Hematopoietic multipotent progenitor cell (in vitro differentiated cells): ENCODE data around the gene PANK4. TPM values are rescaled to one million over a fixed set of nuclear protein-coding genes. Genes with fewer than 3 reads are reported as not detected.

Source experiments
- DNase-seq, 3 donors: peaks; one replicate each; pipeline ENCODE4 v3.0.0-alpha.2; 2011 to 2015; ENCODE audit warnings: low read depth in 2 of 3, low spot score in 2 of 3
- total RNA-seq: library from RNA; depleted of rRNA; stranded (reverse); fragments of >200 nt; gene quantifications from one replicate; pipeline ENCODE4 v1.2.3, GENCODE V29; 2012

The PANK4 gene
- total RNA-seq, 1 donor, result 27.2 TPM

DNA sequence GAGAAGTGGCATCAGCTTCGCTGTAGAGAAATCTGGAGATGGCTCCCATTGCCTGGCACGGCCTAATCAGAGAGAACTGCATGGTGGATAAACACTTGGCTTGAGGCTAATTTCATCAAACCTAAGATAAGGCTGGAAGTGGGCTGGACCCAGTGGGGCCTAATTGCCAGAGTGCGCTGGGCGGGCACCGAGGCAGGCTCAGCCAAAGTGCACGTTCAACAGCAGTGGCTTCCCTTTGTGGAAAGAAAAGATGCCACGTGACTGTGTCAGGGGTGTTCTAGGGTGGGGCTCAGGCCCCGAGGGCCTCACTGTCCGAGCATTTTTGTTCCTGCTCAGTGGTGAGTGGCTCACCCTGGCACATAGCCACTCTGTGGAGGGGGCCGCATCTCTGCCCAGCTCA lies 44.5 kb downstream of the PANK4 start:
- DNase-seq, result no peak

- DNase-seq, result no peak
Observed at GRCh38 chr1:2480986-2481364, 45.4 kb downstream of the PANK4 start.

DNA sequence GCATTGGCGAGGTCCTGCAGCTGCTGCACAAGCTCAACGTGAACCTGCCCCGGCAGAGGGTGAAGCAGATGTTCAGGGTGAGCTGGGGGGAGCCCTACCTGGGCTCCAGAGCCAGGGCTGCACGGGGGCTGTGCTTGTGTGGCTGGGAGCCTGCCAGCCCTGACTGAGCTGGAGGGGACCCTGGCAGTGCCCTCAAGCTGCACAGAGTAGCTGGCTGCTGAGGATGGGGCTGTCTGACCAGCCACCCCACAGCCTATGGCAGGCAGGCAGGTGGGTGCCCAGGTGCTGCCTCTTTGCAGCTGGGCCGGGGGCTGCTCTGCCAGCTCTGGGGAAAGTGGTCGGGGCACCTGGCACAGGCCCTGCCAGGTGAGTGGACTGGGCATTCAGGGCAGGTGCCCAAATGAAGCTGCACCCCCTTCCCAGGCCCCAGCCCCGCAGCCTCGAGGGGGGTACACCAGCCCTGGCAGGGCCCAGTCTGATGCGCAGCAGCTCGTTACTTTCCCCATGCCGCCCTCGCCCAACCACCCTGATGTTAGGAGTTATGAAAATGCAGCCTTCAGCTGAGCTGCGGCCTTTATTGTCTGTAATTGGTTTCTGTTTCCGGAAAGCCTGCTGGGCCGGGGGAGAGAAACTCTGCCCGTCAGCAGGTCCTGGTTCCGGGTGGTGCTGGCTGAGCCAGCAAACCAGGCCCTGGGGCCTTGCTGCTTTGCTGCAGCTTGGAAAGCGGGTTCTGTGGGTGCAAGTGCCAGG lies 46.0 kb downstream of the PANK4 start:
- no peak for DNase-seq

- DNase-seq, result no peak
Observed at GRCh38 chr1:2479618-2480017, 46.8 kb downstream of the PANK4 start.

DNA sequence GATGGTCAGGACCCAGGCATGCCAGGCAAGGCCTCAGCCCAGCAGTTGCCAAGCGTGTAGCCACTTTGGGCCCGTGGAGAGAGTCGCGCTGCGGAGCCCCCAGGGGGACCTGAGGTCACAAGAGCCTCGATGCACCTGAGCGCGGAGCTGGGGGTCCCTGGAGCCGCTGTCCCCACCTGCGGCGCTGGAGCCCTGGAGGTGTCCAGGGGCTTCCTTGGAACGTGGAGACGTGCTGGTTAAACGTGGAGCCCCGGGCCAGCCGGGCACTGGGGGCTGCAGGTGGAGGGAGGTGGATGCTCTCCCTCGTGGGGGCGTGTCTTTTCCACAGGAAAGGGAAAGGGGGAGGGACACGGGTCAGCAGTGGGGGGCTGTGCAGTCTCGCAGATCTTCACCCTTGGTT lies 47.2 kb downstream of the PANK4 start:
- no peak for DNase-seq

DNA sequence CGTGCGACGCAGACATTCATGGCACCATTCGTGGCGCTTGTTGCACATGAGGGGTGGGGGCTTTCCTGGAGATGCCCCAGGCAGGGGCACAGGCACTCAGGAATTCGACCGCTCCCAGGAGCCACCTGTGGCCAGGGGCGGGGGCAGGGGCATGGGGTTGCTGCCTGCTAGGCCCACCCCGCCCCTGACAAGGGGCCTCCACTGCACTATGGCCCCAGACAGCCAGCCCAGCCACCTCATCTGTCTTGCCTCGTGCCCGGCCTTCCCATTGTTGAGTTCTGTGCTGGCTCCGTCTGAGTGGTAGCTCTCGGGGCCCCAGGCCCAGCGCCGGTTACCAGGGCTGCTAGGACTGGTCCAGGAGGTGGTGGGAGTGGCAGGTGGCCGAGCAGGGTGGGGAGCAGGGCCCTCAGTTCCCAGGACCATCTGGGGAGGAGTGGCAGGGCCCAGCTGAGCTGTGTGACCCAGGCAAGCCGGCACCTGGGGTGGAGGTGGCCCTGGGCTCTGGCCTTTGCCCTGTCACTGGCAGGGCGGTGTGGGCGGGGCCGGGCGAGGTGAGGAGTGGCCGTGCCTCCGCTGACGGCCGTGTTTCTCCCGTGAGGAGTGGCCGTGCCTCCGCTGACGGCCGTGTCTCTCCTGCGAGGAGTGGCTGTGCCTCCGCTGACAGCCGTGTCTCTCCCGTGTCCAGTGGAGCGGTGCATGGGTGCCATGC lies 48.5 kb downstream of the PANK4 start:
- no peak for DNase-seq

DNA sequence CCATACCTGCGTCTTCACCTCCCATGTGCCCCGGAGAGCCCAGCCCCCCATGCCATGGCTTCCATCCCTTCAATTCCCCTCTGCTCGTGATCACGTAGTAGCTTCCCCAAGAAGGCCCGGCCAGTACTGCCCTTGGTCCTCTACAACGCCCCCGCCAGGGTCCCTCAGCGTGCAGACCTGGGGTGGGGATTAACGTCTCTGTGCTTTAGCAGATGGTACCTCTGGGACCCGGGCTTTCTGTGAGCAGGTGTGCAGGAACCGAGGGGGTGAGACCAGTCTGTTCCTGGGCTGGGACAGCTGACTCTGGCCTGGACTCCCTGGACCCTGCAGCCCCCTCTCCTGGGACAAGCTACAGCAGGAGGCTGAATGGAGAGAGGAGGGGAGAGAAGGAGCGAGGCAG lies 49.1 kb downstream of the PANK4 start:
- DNase-seq, result no peak

GRCh38 chr1:2476061-2476999 lies 50.1 kb downstream of the PANK4 start, which contains the start of gene PLCH2:
TSS of gene PLCH2 (plus strand) at chr1:2476289. CDS start at chr1:2476589, 300 bp downstream.
- DNase-seq, result no peak

GRCh38 chr1:2475571-2475970 lies 50.8 kb downstream of the PANK4 start:
- no peak for DNase-seq

DNA sequence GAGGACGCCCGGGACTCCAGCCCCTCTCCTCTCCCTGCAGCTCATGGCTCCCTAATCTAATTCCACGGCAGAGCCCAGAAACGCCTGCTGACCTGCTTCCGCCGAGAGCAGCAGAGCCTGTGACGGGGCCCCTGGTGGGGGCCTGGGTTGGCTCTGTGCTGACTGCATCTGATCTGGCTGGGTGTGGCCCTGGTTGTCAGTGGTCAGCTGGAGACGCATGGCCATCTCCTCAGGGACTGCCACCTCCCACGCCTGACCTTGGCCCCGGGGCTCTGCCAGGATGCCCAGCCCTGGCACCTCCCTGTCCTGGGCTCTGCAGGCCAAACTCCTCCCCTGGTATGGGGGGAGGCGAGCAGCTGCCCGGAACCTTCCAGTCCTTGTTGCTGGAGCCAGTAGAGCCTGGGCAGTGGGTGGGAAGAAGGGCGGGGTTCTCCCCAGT lies 51.4 kb downstream of the PANK4 start:
- no peak for DNase-seq

GRCh38 chr1:2474104-2474844 lies 52.1 kb downstream of the PANK4 start:
- no peak for DNase-seq

DNA sequence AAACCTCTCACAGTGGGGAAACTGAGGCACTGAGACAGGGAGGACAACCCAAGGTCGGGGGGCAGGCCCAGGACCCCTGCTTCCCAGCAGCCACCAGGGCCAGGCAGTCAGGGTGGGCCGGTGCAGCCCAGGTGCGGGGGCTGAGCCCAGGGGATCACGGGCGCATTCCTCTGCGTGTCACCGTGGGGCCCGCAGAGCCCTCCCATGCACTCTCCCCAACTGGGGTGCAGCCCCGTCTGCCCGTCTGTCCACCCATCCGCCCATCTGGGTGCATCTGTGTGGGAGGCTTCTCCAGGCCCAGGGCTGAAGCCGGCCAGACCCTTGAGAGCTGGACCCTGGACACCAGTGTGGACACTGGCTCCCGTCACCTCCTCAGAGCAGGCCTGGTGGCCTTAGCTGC lies 53.2 kb downstream of the PANK4 start:
- DNase-seq, result no peak

- DNase-seq, result no peak
Observed at GRCh38 chr1:2472561-2473177, 53.7 kb downstream of the PANK4 start.

DNA sequence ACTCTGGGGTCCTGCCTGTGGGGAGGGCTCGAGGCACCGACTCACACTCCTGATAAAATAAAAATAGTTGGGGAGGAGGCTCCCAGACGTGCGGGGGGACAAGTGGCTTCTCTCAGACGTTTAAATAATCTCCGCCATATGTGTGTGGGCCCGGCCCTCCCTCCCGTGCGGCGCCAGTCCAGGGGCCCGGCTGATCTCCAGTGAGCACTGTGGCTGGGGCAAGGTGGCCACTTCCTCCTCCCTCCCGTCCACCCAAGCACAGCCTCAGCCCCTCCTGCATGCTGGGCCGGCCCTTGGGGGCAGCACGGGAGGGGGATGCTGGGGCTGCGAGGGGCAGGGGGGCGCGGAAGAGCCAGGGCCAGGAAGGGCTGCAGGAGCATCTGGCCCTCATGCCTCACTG lies 54.3 kb downstream of the PANK4 start:
- no peak for DNase-seq

GRCh38 chr1:2471587-2472001 lies 54.8 kb downstream of the PANK4 start:
- DNase-seq, result no peak

GRCh38 chr1:2471159-2471471 lies 55.3 kb downstream of the PANK4 start:
- no peak for DNase-seq

DNA sequence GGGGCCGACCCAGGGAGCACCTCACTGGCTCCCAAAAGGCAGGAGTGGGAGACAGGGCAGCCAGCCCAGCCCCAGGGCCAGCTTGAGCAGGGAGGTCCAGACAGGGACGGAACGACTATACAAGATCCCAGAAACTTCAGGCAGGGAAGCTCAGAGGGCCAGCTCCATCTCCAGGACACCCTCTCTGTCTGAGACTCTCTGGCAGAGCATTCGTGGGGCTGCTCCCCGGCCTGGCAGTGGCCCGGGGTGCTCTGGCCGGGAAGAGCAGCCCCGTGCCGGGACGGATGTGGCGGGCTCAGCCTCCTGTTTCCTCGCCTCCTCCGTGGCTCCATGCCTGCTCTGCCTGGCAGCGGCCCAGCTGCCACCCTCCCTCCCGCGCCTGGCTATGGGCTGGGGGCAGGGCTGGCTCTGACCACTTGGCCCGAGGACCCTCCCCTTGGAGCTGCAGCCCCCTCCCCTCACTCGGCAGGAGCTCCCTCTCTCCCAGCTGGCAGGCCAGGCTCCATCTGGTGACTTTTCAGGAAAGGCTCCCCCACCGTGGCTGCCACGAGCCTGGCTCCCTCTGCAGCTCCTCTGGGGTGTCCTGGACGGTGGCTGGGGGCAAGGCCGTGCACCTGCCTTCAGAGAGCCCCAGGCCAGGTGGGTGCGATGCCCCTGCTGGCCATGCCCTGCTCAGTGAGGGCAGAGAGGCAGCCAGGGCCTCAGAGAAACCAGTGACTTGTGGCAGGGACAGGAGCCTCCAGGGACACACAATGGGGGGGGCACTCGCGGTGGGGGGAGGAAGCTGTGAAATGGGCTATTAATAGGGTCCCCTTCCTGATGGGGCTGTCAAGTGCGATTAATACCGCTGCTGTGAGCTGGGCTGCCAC lies 55.9 kb downstream of the PANK4 start:
- no peak for DNase-seq

DNA sequence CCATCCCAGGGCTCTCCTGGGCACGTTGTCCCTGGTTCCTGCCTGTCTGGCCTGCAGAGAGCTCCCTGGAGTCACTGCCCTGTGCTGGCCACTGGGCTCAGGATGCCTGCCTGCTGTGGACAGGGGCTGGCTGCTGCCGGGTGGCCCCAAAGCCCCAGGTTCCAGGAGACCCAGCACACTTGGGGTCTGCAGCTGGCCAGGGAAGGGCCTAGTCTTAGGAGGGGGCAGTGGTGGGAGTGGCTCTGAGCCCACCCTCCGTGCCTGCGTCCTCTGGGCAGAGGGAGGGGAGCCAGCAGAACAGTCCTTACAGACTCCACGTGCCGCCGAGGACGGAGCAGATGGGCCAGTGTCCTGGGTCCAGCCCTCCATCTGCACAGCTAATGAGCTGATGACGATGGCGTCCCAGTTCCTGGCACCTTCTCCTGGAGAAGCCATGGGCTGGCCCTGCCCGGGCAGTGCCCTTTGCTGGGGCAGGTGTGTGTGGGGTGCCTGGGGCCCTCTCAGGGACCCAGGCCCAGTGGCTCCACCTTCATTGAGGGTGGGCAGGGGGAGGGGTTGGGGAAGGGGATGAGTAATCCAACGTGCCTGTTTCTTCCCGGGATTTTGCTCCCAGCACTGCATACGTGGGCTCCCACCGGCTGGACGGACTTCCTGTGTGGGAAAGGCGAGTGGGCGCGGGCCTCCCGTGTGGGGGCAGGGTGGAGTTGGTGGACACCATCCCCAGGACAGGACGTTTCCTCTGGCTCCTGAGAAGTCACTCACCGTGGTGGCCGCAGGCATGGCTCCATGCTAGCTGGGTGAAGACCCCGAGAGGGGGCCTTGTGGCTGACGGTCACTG lies 57.1 kb downstream of the PANK4 start:
- DNase-seq, result no peak
